CD4-positive, alpha-beta T cell treated with Interleukin-17A for 4 hours (primary cell): ENCODE results near the gene BRMS1.
A peak's percentile ranks its signal among the peaks of the same experiment; 100 is the strongest.
"Not testable (repeated sequence)": the region's sequence is repeated elsewhere in the genome, so short reads cannot be mapped to it uniquely, and the experiment has no call there.

ENCODE experiments used
- DNase-seq: peaks from one replicate; pipeline ENCODE4 v3.0.0-alpha.2; 2020; ENCODE audit warnings: mixed read lengths

The BRMS1 gene

GRCh38 chr11:66362481-66363147 is 17.7 kb upstream of the BRMS1 start:
- no peak for DNase-seq

- no peak for DNase-seq
Observed at GRCh38 chr11:66361502-66361941, 16.6 kb upstream of the BRMS1 start.

- DNase-seq = no peak
Observed at GRCh38 chr11:66360406-66361073, 15.6 kb upstream of the BRMS1 start.

- no peak for DNase-seq
Observed at GRCh38 chr11:66359662-66360087, 14.8 kb upstream of the BRMS1 start.

- not testable (repeated sequence) for DNase-seq
Observed at GRCh38 chr11:66350560-66351235, 5.8 kb upstream of the BRMS1 start.

GRCh38 chr11:66349084-66349386 is 4.1 kb upstream of the BRMS1 start:
- no peak for DNase-seq

- peak; percentile 83 for DNase-seq
Observed at GRCh38 chr11:66347425-66348276, 2.7 kb upstream of the BRMS1 start, which contains the start of gene B4GAT1. Gene B4GAT1 (minus strand): TSS chr11:66347629. CDS start chr11:66347545, 84 bp downstream.

- no peak for DNase-seq
Observed at GRCh38 chr11:66346476-66347424, 1.8 kb upstream of the BRMS1 start.

GRCh38 chr11:66345316-66345649 is 379 bp upstream of the BRMS1 start:
- DNase-seq = no peak

- DNase-seq = no peak
Observed at GRCh38 chr11:66343176-66343575, 1.7 kb downstream of the BRMS1 start.

- no peak for DNase-seq
Observed at GRCh38 chr11:66341502-66342126, 3.3 kb downstream of the BRMS1 start.

- DNase-seq = no peak
Observed at GRCh38 chr11:66340596-66341501, 4.1 kb downstream of the BRMS1 start.

GRCh38 chr11:66339686-66340483 is 5.0 kb downstream of the BRMS1 start:
- DNase-seq = no peak

GRCh38 chr11:66339162-66339675 is 5.7 kb downstream of the BRMS1 start:
- DNase-seq = no peak

GRCh38 chr11:66338276-66339161 is 6.4 kb downstream of the BRMS1 start:
- no peak for DNase-seq

- no peak for DNase-seq
Observed at GRCh38 chr11:66337103-66337899, 7.6 kb downstream of the BRMS1 start.
